GM12878 (cell line): ENCODE results near the gene CNN3.

ENCODE experiments used
- ATF3 ChIP-seq: IDR thresholded peaks from 2 replicates; pipeline ENCODE4 v1.6.1; 2011; ENCODE audit warnings: low read depth, mild to moderate bottlenecking, low read length, moderate library complexity, borderline replicate concordance; ENCODE audit errors: extremely low read depth
- BHLHE40 ChIP-seq, 2 experiments: fragments of 450-650 bp in 1 of 2; IDR thresholded peaks; 2 replicates each; pipeline ENCODE4 v1.6.1; 2011 to 2017; ENCODE audit warnings: low read depth in 2 of 2, borderline replicate concordance in 1 of 2, improper control_type of control experiment in 1 of 2, low read length in 1 of 2, mild to moderate bottlenecking in 1 of 2
- CTCF ChIP-seq, 3 experiments: IDR thresholded peaks in 2 of 3; conservative IDR thresholded peaks in 1 of 3; 2 replicates each; pipeline ENCODE4 v1.5.1; 2011; ENCODE audit warnings: low read depth in 3 of 3, low read length in 3 of 3, mild to moderate bottlenecking in 3 of 3, control low read depth in 2 of 3, moderate library complexity in 2 of 3, inconsistent platforms in 1 of 3, mixed read lengths in 1 of 3; ENCODE audit not compliant: control insufficient read depth in 2 of 3, insufficient read depth in 1 of 3; ENCODE audit errors: extremely low read depth in 1 of 3
- EZH2 ChIP-seq: IDR thresholded peaks from 2 replicates; pipeline ENCODE4 v1.6.1; 2012; ENCODE audit warnings: low read depth, mild to moderate bottlenecking, control low read depth, inconsistent platforms, low read length, borderline replicate concordance; ENCODE audit not compliant: control insufficient read depth
- IRF3 ChIP-seq: fragments of 450-650 bp; IDR thresholded peaks from 2 replicates; pipeline ENCODE4 v1.6.1; 2014; ENCODE audit warnings: mild to moderate bottlenecking
- MAX ChIP-seq: IDR thresholded peaks from 2 replicates; pipeline ENCODE4 v1.6.1; 2012; ENCODE audit warnings: low read depth, low read length, improper control_type of control experiment
- POLR2A ChIP-seq: IDR thresholded peaks from 2 replicates; pipeline ENCODE4 v1.6.1; 2011; ENCODE audit warnings: low read depth, mild to moderate bottlenecking, low read length
- RB1 ChIP-seq: fragments of 450-650 bp; formaldehyde crosslinking; IDR thresholded peaks from 2 replicates; pipeline ENCODE4 v1.6.1; 2017; ENCODE audit warnings: mild to moderate bottlenecking, borderline replicate concordance
- SP1 ChIP-seq: IDR thresholded peaks from one replicate; pipeline ENCODE4 v1.6.1; 2011; ENCODE audit warnings: low read depth, low read length
- SPI1 ChIP-seq: IDR thresholded peaks from 2 replicates; pipeline ENCODE4 v1.6.1; 2011; ENCODE audit warnings: low read depth, mild to moderate bottlenecking, low read length, moderate library complexity, borderline replicate concordance; ENCODE audit not compliant: insufficient read depth
- TAF1 ChIP-seq: IDR thresholded peaks from 2 replicates; pipeline ENCODE4 v1.6.1; 2011; ENCODE audit warnings: mild to moderate bottlenecking, low read depth, low read length, borderline replicate concordance
- USF1 ChIP-seq: IDR thresholded peaks from 2 replicates; pipeline ENCODE4 v1.6.1; 2011; ENCODE audit warnings: borderline replicate concordance, low read depth, mild to moderate bottlenecking, moderate library complexity, mixed read lengths, low read length; ENCODE audit not compliant: insufficient read depth; ENCODE audit errors: extremely low read length
- YY1 ChIP-seq: IDR thresholded peaks from 2 replicates; pipeline ENCODE4 v1.6.1; 2011; ENCODE audit warnings: low read depth, mild to moderate bottlenecking, low read length
- ZBTB33 ChIP-seq: fragments of 450-650 bp; IDR thresholded peaks from 2 replicates; pipeline ENCODE4 v1.6.1; 2017; ENCODE audit warnings: mild to moderate bottlenecking

- no peak for TF ChIP-seq CTCF (IDR thresholded peaks at IDR 0.05 in 2 of 3, conservative IDR thresholded peaks at IDR 0.05 in 1 of 3; ENCODE audit: control insufficient read depth in 2 of 3, extremely low read depth in 1 of 3, insufficient read depth in 1 of 3, low read depth in 3 of 3, low read length in 3 of 3)
- TF ChIP-seq POLR2A: no peak
- no peak for TF ChIP-seq BHLHE40 (IDR thresholded peaks at IDR 0.05; ENCODE audit: borderline replicate concordance in 1 of 2, low read depth in 2 of 2, low read length in 1 of 2)
- TF ChIP-seq TAF1: no peak
- TF ChIP-seq RB1: no peak
- TF ChIP-seq USF1: no peak
- TF ChIP-seq YY1: no peak
- no peak for TF ChIP-seq EZH2
- no peak for TF ChIP-seq ATF3
- no peak for TF ChIP-seq SP1
- TF ChIP-seq ZBTB33: no peak
- TF ChIP-seq MAX: no peak
- no peak for TF ChIP-seq IRF3
- no peak for TF ChIP-seq SPI1
Observed at GRCh38 chr1:94898491-94899385, 28.2 kb downstream of the CNN3 start.
